ENCODE data around the gene C19orf47.

C19orf47 gene

GRCh38 chr19:40304306-40304705 is 43.9 kb downstream of the C19orf47 start:
- no peak for TF ChIP-seq CTCF (IDR thresholded peaks at IDR 0.05; ENCODE audit: control insufficient read depth, extremely low read depth, insufficient read depth)
- no peak for DNase-seq (ENCODE audit: low read depth)
- H3K4me3 ChIP-seq (ENCODE audit: low read depth, low read length) = no peak overlapping the region

- no peak overlapping the region for H3K4me3 ChIP-seq (ENCODE audit: low read depth, low read length)
- no peak for TF ChIP-seq CTCF (IDR thresholded peaks at IDR 0.05; ENCODE audit: control insufficient read depth, extremely low read depth, insufficient read depth)
- DNase-seq (ENCODE audit: low read depth) = no peak
Measured at GRCh38 chr19:40303765-40304164, 44.4 kb downstream of the C19orf47 start.

GRCh38 chr19:40302224-40303011 is 45.8 kb downstream of the C19orf47 start:
- H3K4me3 ChIP-seq (ENCODE audit: low read depth, low read length) = no peak overlapping the region
- TF ChIP-seq CTCF (IDR thresholded peaks at IDR 0.05; ENCODE audit: control insufficient read depth, extremely low read depth, insufficient read depth) = no peak
- DNase-seq (ENCODE audit: low read depth) = no peak

GRCh38 chr19:40300668-40301067 is 47.5 kb downstream of the C19orf47 start:
- no peak for DNase-seq (ENCODE audit: low read depth)
- no peak for TF ChIP-seq CTCF (IDR thresholded peaks at IDR 0.05; ENCODE audit: control insufficient read depth, extremely low read depth, insufficient read depth)
- H3K4me3 ChIP-seq (ENCODE audit: low read depth, low read length) = no peak overlapping the region

- TF ChIP-seq CTCF (IDR thresholded peaks at IDR 0.05; ENCODE audit: control insufficient read depth, extremely low read depth, insufficient read depth) = no peak
- no peak overlapping the region for H3K4me3 ChIP-seq (ENCODE audit: low read depth, low read length)
- DNase-seq (ENCODE audit: low read depth) = no peak
Measured at GRCh38 chr19:40298026-40298425, 50.2 kb downstream of the C19orf47 start.

- no peak for TF ChIP-seq CTCF (IDR thresholded peaks at IDR 0.05; ENCODE audit: control insufficient read depth, extremely low read depth, insufficient read depth)
- no peak overlapping the region for H3K4me3 ChIP-seq (ENCODE audit: low read depth, low read length)
- no peak for DNase-seq (ENCODE audit: low read depth)
Measured at GRCh38 chr19:40294560-40294959, 53.6 kb downstream of the C19orf47 start.

GRCh38 chr19:40286971-40287421 is 61.2 kb downstream of the C19orf47 start:
- no peak overlapping the region for H3K4me3 ChIP-seq (ENCODE audit: low read depth, low read length)
- no peak for DNase-seq (ENCODE audit: low read depth)
- no peak for TF ChIP-seq CTCF (IDR thresholded peaks at IDR 0.05; ENCODE audit: control insufficient read depth, extremely low read depth, insufficient read depth)
